HG03066 (cell line): ENCODE data around the gene EVC.
"Not testable (repeated sequence)": the region's sequence is repeated elsewhere in the genome, so short reads cannot be mapped to it uniquely, and the experiment has no call there.

Experiments used
- ATAC-seq: cut with Tn5 transposase; IDR thresholded peaks from one replicate; pipeline ENCODE4 v1.9.1; 2021; ENCODE audit warnings: low read depth; ENCODE audit not compliant: unreplicated experiment

EVC gene

DNA sequence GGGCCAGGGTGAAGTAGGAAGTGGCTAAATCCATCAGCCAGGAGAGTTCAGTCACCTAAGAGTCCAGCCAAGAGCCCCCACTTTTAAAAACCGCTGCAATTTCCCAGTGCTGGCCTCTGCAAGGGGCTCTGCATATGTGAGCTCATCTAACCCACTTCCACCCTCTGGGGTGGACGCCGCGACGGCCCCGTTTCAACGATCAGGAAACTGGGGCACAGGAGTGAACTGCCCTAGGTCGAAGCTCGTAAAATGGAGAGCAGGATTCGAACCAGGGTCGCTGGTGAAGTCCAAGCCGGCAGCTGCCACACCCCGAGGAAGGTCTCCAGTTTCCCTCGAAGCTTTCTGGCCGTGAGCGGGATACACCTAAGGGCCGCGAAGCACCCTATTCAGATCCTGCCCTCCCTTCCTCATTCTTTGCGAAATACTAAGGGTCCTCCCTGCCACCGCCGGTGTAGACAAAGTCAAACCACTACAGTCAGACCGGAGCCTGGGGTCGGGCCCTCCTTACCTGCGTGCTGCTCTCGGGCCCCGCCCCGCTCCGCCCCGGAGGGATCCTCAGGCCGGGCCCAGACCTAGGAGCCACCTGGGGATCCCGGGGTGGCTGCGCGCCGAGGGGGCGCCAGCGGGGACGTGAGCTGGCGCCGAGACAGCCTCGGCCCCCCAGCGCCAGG lies 3.1 kb upstream of the EVC start:
- no peak for ATAC-seq

DNA sequence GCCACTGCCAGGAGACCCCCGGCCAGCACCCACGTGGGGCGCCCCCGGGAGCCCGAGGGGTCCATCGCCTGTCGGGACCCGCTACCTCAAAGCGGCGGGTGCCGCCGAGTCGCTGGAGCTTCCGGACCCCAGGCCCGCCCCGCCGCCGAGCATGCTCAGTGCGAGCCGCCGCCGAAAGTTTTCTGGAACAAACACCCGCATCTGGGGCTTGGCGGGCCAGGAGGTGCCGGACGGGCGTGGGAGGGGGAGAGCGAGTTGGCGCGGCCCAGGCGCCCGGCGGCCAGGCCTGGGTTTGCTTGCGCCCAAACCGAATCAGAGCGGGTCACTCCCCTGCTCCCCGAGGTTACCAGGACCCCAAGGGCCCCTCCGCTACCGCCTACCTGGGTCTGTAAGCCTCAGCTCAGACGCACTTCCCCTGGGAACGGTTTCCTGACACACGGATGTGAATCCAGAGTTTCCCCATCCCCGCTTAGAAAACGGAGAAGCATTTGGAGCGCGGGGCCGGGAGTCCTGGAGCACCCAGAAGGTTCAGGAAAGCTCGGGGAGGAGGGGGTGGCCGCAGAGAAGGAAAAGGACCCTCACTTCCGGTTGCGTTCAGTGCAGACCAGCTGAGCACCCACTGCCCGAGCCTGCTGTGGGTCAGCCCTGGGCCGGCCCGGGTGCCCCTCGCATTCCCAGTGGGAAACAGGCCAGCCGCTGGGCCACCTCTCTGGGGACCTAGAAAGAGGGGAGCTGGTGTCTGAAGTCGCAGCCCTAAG lies 2.4 kb upstream of the EVC start, which contains the start of gene EVC2:
Gene EVC2 (minus strand): TSS at position 111 of the 758 bp plus-strand sequence. CDS start 46 bp downstream, at position 65.
- ATAC-seq, result no peak

DNA sequence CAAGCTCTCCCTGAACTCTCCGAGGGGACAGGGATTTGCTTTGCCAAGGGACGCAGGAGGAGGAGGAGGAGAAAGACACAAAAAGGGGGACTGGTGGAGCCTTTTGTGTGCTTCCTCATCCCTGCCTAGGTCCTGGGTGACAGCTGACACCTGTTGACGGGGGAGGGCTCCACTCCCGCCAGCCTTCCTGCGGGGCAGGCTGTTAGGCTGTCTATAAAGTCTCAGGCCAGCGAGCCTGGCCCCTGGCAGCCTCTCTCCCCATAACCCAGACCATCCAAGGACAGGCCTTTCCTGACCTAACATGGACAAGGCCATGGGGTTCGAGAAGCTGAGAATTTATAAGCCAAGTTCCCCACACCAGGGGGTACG lies 1.8 kb upstream of the EVC start:
- ATAC-seq, result no peak

DNA sequence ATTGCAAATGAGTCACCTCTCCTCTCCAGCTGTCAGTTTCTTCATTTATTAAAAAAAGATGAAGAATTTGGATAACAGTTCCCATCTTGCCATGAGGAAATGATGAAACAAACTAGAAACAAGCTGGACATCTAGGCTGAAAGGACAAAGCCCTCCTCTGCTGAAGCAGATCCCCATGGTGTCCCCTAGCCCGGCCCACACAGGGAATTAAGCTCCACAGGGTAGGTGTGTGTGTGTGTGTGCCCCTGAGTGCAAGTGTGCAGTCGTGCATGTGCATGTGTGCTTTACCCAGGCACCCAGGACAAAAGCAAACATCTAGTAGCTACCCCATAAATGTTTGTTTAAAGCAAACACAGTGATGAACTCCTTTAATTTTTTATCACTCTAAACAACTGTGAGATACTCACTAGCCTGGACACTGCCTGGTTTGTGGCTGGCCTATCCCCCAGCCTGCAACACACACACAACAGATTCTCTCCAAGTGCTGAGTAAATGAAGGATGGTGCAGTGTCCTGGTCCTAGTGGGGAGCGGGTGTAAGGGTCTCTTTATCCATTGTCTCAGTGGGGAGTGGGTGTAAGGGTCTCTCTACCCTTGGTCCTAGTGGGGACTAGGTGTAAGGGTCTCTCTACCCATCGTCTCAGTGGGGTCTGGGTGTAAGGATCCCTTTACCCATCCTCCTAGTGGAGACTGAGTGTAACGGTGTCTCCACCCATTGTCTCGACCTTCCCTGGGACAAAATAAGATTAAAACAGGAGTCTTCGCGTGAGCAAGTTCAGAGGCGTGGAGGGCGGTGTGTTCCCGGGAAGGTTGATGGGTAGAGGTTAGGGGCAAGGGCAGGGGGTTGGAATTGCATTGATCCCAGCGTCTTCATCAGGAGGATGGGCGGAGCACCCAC lies 688 bp upstream of the EVC start:
- ATAC-seq, result no peak

DNA sequence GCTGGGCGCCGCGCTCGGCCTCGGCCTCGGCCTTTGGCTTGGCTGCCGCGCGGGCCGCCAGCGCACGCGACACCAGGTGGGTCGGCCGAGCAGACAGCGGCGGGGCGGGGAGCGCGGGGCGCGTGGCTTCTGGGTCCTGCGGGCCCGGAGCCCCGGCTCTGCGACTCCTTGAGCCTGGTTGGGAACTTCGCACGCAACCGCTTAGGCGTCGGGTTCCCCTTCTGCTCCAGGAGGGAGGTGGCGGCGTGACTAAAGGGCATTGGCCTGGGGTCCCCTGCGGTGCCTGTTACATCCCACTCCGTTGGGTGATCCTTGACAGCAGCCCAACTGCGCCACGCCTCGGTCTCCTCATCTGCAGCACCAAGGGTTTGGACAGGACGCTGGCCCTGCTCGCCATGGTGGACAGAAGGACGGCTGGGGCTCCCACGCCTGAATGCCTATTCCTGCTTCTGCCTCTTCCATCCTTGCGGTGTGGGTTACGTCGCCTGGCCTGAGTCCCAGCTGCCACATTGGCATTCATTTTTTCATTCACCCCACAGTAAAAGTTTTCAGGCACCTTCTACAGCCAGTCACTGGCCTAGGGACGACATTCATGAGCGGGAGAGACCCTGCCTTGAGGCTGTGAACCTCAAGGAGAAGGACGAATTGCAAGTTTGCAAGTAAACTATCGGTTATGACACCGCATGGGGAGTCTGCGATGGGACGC lies 631 bp downstream of the EVC start:
- ATAC-seq, result no peak

DNA sequence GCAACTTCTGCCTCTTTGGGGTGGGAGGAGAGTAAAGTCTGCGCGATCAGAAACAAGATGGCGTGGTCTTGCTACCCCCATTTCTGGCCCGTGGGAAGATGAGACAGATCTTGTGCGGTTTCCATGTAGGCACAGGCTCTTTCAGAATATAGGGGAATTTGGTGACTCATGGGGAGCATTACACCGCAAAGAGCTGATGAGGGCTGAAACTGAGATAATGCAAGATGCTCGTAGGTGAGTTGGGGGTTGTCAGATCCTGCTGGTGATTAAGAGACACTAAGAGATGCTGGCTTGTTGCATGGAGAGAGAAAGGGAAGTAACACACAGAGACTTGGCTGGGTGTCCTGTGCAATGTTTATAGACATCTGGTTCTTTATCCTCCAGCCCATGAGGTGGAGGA lies 1.5 kb downstream of the EVC start:
- ATAC-seq, result no peak

DNA sequence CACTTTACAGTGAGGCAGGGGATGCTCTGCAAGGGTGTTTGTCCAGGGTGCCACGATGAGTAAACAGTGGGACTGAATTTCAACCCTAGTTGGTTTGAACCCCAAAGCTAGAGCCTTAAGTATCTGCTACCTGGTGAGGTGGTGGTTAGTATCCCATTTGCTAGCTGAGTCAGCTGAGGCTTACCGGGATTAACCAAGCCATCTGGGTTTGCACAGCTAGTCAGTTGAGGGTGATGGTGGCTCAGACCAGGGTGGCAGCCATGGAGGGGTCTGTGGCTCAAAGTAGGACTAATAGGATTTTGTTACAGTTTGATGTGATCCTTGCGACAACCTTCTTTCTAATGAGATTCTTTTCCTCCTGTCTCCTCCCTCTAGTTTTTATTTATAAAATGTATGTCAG lies 1.9 kb downstream of the EVC start:
- no peak for ATAC-seq

DNA sequence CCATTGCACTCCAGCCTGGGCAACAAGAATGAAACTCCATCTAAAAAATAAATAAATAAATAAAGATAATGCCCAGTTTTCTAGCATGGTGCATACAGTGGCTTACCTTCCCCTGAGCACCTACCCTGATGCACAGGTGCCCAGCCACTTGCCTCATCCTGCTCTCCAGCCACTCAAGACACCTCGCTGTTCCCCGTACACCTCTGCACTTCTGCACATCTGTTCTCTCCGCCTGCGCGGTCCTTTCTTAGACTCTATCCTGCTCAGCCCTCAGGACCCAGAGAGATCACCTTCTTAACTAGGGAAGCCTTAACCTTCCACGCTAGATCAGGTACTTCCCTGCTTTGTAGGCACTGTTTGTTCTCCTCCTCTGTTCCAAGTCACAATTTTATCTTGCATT lies 2.9 kb downstream of the EVC start:
- no peak for ATAC-seq

DNA sequence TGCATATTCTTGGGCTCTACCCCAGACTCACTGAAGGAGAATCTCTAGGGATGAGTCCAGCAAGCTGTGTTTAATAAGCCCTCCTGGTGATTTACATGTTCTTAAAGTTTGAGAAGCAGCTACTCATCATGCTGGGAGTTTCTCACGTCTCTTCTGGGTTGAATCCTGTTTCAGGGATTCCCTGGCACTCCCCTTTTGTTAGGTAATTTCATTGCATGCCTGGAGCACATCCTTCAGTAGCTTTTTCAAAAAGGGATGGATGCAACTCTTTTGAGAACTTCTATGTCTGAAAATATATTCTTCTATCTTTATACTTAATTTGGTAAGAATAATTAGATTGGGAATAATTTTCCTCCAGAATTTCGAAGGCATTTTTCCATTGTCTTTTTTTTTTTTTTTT lies 4.4 kb downstream of the EVC start:
- no peak for ATAC-seq

DNA sequence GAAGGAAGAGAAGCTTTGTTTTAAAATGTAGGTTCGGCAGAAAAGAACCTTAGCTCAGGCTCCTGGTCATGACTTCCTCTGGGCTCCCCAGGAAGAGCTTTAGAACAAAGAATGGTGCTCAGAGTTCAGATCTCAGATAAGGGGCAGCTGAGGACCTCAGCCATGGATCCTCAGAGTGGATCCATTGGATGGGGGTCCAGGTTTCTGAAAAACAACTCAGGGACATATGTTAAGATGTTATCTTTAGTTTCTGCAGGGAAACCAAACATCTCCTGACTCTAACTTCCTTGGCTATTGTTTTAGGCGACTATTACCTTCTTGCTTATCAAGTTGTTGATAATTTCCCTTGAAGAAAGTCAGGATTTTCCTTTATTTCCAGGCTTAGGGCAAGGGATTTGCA lies 5.4 kb downstream of the EVC start:
- ATAC-seq, result no peak

DNA sequence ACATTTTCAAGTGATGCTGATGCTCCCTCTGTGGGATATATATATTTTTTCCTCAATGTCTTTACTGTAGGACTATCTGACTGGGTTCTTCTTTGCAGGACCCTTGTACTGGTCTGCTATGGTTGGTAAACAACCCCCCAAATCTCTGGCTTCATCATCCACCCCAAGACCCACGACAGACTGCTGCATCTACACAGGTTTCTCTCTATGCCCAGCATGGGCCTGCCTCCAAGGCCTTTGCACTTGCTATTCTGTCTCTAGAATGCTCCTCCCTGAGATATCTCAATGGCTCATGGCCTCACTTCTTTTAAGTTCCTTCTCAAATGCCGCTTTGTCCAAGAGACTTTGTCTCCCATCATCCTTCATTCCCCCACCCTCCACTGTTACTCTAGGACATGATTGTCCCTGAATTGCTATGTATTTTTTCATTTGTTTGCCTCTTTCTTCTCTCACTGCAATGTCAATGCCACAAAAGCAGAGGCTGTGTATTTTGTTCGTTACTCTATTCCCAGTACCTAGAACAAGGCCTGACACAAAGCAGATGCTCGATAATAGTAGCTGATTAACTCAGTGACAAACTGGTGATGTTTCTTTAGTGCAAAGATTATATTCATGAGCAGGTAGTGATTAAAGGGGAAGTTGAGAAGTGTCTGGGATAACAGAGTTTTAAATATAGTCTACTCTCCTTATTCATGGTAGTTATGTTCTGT lies 6.6 kb downstream of the EVC start:
- no peak for ATAC-seq

DNA sequence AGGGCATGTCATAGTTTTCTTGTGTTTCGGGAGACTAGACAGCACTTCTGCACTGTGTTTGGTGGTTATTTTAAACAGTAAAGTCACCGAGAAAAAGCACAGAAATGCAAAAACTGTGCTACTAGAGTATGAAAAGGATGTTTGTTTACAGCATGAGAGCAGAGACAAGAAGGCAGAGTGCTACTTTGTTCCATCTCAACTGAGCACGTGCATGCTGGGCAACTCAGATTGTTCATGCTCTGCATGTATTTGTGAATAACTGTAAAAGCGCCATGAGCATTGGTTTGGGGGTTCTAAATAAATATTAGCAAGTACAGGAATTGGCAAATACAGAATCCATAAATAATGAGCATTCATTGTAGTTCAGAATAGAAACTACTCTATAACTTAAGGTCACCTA lies 7.4 kb downstream of the EVC start:
- ATAC-seq, result no peak

DNA sequence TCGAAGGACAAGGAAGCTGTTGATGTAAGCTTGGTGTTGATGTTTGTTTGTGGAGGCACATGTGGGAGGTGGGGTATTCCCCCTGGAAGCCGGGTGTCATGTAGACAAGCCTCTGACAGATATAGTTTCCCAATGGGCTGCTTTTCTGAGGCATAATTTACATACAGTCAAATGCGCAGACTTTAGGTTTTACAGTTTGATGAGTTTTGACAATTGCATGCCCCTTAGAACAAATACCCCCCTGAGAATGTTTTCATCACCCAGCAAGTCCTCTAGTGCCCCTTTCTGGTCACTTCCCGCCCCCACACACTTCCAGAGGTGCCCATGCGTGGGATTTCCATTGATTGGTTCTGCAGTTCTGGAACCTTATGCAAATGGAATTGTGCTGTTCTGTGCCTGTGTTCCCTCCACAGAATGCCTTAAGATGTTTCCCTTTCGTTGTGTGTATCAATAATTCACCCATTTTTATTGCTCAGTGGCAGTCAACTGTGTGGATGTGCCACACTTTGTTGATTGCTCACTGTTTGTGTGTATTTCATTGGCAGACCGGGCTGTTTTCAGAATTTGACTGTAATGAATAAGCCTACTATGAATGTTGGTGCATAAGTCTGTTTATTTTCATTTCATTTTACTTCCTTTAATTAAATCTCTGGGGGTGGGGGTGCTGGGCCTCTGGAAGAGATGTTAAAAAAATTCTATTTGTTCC lies 8.5 kb downstream of the EVC start:
- ATAC-seq, result no peak

DNA sequence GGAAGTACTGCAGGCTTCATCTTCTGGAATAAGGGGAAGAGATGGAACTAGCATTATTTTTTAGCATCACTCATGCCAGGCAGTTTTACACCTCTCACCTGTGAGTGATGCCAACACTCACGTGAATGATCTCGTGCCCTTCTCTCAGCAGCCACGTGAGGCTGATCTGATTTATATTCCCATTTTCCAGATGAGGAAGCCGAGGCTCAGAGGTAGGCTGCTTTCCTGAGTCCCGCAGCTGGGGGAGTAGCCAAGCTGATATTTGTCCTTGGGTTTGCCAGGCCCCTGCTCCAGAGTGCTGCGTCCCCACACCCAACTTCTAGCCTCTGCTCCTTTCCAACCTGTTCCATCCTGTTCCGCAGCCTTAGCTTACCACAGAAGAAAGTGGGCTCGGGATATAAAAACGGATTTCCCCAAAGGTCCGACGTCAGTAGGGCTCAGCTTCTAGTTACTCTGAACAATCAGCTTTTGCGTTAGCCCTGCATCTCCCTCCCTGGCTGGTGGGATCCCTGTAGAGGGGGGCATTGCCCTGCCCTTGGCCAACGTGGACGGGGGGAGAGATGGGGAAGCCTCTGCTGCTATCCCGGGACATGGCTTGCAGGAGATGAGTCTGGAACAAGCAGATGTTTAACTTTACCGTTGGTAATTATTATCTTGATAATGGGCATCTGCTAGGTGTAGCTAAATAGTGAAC lies 9.3 kb downstream of the EVC start:
- ATAC-seq, result no peak

DNA sequence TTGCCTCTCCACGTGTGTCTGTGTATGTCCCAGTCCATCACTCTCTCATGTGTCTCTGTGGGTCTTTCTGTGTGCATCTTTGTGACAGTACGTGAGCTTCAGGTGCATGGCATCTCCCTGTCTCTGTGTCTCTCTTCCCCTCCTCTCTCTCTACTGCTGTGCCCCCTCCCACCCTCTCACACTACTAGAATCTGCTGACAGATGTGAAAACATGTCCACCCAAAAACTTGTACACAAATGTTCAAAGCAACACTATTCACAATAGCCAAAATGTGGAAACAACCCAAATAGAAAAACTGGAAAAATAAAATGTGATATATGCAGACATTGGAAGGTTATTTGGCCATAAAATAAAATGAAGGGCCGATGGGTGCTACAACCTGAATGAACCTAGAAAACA lies 10.0 kb downstream of the EVC start:
- ATAC-seq, result no peak

DNA sequence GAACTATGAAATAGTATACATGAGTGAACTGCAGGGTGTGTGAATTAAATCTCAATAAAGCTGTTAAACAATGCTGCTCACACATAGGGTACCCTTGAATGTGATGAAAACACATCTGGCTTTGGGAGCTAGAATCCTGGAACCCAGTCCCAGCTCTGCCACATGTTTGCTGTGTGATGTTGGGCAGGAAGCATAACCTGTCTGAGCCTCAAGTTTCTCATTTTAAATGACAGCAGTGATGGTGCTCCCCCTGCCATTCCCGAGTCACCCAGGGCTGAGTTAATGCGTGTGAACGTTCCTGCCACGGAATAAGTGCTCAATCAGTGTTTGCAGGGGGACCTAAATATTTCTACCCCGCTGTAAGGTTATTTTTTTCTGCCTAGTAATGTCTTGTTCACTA lies 10.9 kb downstream of the EVC start:
- no peak for ATAC-seq

DNA sequence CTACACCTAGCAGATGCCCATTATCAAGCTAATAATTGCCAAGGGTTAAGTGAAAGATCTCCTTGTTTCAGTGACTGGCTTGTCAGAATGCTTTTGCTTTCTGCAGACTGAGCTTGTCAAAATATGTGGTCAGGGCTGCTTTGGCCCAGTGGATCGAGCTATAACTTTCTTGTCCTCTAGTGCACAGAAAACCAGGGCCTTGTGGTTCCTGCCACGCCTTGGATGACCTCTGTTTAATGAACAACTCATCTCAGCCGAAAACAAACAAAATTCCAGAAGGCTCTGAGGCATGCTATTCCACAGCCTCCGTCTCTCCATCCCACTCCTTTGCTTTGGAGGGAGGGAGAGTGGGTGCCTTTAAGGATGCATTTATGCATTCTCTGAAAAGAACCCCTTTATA lies 11.3 kb downstream of the EVC start:
- no peak for ATAC-seq

DNA sequence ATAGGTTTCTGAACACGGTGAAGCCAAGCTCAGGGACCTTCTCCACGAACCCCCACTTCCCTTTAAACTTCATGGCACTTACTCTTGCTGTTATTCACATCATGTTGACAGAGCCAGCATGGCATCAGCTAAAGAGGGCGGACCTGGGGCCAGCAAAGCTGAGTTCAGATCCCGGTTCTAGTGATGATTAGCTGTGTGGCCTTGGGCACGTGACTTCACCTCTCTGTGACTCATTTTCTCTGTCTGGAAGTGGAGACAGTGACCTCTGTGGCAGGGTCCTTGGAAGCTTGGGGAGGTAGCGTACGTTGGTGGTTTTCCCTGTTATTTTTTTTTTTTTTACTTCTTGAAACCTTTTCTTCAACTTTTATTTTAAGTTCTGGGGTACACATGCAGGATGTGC lies 13.4 kb downstream of the EVC start:
- no peak for ATAC-seq

DNA sequence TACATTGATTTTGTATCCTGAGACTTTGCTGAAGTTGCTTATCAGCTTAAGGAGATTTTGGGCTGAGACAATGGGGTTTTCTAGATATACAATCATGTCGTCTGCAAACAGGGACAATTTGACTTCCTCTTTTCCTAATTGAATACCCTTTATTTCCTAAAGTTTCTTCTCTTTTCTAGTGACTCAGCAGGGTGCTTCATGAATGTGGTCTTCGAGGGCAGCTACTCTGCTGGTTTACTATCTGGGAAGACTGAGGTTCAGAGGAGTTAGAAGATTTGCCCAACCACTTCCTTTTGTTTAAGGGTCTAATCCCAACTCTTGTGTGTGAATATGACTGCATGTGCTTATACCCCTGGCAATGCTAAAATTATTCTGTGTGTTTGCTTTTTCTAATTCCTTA lies 17.4 kb downstream of the EVC start:
- not testable (repeated sequence) for ATAC-seq
